Lower leg skin (tissue), 3 donors: ENCODE data around the gene KCNQ2.

ENCODE experiments used
- POLR2A ChIP-seq, 2 donors: fragments of 450-650 bp; IDR thresholded peaks; one replicate each; pipeline ENCODE4 v1.6.1; 2016 to 2017; ENCODE audit warnings: antibody characterized with exemption in 2 of 2, mild to moderate bottlenecking in 1 of 2, moderate library complexity in 1 of 2
- TF ChIP-seq, protein P1 (sequence below), 3 donors: fragments of 450-650 bp; IDR thresholded peaks; one replicate each; pipeline ENCODE4 v1.5.1; 2016; ENCODE audit warnings: antibody characterized with exemption in 3 of 3, mild to moderate bottlenecking in 3 of 3, moderate library complexity in 2 of 3

DNA sequence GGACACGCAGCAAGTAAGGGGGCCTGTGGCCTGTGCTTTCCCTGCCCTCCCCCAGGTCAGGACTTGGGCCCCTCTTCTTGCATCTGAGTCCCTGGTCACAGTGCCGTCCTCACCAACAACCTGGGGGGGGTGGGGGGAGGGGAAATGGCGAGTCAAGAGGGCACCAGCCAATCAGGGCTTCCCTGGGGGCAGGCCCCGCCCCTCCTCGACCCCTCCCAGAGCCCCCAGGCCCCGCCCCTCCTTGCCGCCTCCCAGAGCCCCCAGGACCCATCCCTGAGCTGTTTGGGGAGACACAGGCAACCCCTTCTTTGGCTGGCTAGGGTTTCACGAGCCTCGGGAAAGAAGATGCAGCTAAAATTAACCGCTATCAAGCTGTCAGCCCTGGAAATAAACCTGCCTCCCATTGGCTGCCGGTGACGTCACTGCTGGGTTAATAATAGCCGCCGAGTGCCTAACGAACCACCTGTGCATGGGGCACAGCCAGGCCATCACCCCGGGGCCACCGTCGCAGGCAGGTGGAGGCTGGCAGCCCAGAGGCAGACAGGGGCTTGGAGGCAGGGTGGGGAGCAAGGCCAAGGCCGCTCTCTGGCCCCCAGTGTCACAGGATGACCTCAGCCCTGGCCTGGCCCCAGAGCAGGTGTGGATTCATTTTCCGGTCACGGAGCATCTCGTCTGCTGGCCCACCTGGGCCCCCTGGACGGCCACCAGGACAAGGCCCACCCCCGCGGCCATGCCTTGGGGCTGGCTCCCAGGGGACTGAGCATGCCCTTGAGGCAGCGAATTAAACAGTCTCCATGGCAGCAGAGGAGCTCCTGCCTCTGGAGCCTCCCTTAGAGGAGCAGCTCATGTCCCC is 29.6 kb upstream of the KCNQ2 start:
- TF ChIP-seq, protein P1, sequence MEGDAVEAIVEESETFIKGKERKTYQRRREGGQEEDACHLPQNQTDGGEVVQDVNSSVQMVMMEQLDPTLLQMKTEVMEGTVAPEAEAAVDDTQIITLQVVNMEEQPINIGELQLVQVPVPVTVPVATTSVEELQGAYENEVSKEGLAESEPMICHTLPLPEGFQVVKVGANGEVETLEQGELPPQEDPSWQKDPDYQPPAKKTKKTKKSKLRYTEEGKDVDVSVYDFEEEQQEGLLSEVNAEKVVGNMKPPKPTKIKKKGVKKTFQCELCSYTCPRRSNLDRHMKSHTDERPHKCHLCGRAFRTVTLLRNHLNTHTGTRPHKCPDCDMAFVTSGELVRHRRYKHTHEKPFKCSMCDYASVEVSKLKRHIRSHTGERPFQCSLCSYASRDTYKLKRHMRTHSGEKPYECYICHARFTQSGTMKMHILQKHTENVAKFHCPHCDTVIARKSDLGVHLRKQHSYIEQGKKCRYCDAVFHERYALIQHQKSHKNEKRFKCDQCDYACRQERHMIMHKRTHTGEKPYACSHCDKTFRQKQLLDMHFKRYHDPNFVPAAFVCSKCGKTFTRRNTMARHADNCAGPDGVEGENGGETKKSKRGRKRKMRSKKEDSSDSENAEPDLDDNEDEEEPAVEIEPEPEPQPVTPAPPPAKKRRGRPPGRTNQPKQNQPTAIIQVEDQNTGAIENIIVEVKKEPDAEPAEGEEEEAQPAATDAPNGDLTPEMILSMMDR (IDR thresholded peaks at IDR 0.05): no peak
- no peak for TF ChIP-seq POLR2A (IDR thresholded peaks at IDR 0.05)
